Stimulated activated memory B cell treated with anti-CD40 and anti-IgM and Interleukin-4, amounts not matched to agents 10 μg/mL and 1 μg/mL and 100 μg/mL, for 72 hours (primary cell): ENCODE results near the gene SNRPB.
"Not testable (repeated sequence)": the region's sequence is repeated elsewhere in the genome, so short reads cannot be mapped to it uniquely, and the experiment has no call there.

Experiments used
- ATAC-seq: fragments of 150-1000 bp; cut with Tn5 transposase; 2 replicates; pipeline ENCODE4 v1.10.0; 2021
- H3K27ac Mint-ChIP-seq: one replicate; pipeline ENCODE4 v1.8.0; 2022; ENCODE audit warnings: mild to moderate bottlenecking, mixed read lengths
- H3K27me3 Mint-ChIP-seq: one replicate; pipeline ENCODE4 v1.8.0; 2022; ENCODE audit warnings: mixed read lengths
- H3K36me3 Mint-ChIP-seq: one replicate; pipeline ENCODE4 v1.8.0; 2022; ENCODE audit warnings: mixed read lengths
- H3K4me1 Mint-ChIP-seq: one replicate; pipeline ENCODE4 v1.8.0; 2022; ENCODE audit warnings: mixed read lengths
- H3K4me3 Mint-ChIP-seq: one replicate; pipeline ENCODE4 v1.8.0; 2022; ENCODE audit warnings: mild to moderate bottlenecking, moderate library complexity, mixed read lengths
- H3K9me3 Mint-ChIP-seq: one replicate; pipeline ENCODE4 v1.8.0; 2022; ENCODE audit warnings: mixed read lengths

SNRPB gene

GRCh38 chr20:2470423-2471193 lies at the start of gene SNRPB:
SNRPB (minus strand) TSS chr20:2470789; CDS start chr20:2470690, 99 bp downstream.
- H3K4me3 Mint-ChIP-seq: peak within 1 kb of the TSS; percentile 95
- peak within 1 kb of the TSS; percentile 98 for H3K27ac Mint-ChIP-seq
- no peaks in the 10 kb centered on the region for H3K27me3 Mint-ChIP-seq
- peaks cover 3% of the 10 kb centered on the region for H3K9me3 Mint-ChIP-seq
- peak; percentile 99 for ATAC-seq
- H3K4me1 Mint-ChIP-seq: peaks cover 45% of the 10 kb centered on the region
- peaks cover 43% of the 10 kb centered on the region for H3K36me3 Mint-ChIP-seq

- no peak overlapping the region for H3K27ac Mint-ChIP-seq
- H3K36me3 Mint-ChIP-seq: no peaks in the 10 kb centered on the region
- no peaks in the 10 kb centered on the region for H3K27me3 Mint-ChIP-seq
- no peak for ATAC-seq
- H3K4me1 Mint-ChIP-seq: peaks cover 15% of the 10 kb centered on the region
- H3K9me3 Mint-ChIP-seq: no peaks in the 10 kb centered on the region
- no peak overlapping the region for H3K4me3 Mint-ChIP-seq
Observed at GRCh38 chr20:2519115-2519809, 48.7 kb upstream of the SNRPB start.

GRCh38 chr20:2518558-2518957 lies 48.0 kb upstream of the SNRPB start:
- no peak for ATAC-seq
- no peaks in the 10 kb centered on the region for H3K27me3 Mint-ChIP-seq
- H3K4me3 Mint-ChIP-seq: no peak overlapping the region
- no peaks in the 10 kb centered on the region for H3K36me3 Mint-ChIP-seq
- H3K27ac Mint-ChIP-seq: no peak overlapping the region
- H3K4me1 Mint-ChIP-seq: peaks cover 11% of the 10 kb centered on the region
- H3K9me3 Mint-ChIP-seq: no peaks in the 10 kb centered on the region

DNA sequence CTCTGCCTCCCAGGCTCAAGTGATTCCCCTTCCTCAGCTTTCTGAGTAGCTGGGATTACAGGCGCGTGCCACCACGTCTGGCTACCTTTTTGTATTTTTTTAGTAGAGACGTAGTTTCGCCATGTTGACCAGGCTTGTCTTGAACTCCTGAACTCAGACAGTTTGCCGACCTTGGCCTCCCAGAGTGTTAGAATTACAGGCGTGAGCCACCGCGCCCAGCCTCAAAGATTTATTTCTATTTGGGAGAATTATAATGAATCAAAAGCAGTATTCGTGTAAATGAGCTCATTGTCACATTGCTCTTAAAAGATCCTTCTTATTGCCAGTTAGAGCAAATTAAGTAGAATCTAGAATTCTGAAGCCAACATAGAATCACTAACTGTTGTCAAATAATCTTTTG lies 47.5 kb upstream of the SNRPB start:
- Mint-ChIP-seq H3K27me3 (no peaks in the 10 kb centered on the region), H3K4me1 (peaks cover 11% of the 10 kb centered on the region), H3K4me3 (no peak overlapping the region), H3K27ac (no peak overlapping the region), H3K36me3 (no peaks in the 10 kb centered on the region), H3K9me3 (no peaks in the 10 kb centered on the region)
- ATAC-seq: no peak

GRCh38 chr20:2516399-2516798 lies 45.8 kb upstream of the SNRPB start:
- ATAC-seq: no peak
- Mint-ChIP-seq H3K4me3 (no peak overlapping the region), H3K27me3 (no peaks in the 10 kb centered on the region), H3K9me3 (no peaks in the 10 kb centered on the region), H3K36me3 (no peaks in the 10 kb centered on the region), H3K4me1 (peaks cover 8% of the 10 kb centered on the region), H3K27ac (no peak overlapping the region)

GRCh38 chr20:2515203-2515602 lies 44.6 kb upstream of the SNRPB start:
- no peaks in the 10 kb centered on the region for H3K36me3 Mint-ChIP-seq
- no peak overlapping the region for H3K27ac Mint-ChIP-seq
- H3K4me3 Mint-ChIP-seq: no peak overlapping the region

DNA sequence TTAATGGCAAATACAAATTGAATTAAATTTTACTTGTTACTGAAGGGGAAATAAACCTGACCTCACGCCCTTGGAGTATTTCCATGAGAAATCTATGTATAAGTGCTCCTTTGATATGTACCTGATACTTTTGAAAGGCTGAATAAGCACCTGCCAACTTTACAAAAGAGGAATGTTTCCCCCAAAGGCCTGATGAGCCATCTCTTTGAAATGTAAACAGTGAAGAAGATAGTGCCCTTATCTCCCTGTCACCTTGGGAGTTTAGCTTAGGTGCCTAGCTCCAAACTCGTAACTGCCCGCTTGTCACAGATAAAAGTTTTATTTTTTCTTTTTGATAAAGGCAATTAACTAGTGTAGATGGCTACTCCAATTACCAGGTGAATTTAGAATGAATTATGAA lies 39.2 kb upstream of the SNRPB start:
- Mint-ChIP-seq H3K9me3 (no peaks in the 10 kb centered on the region), H3K4me3 (no peak overlapping the region), H3K27ac (peak overlapping the region; percentile 96), H3K4me1 (peaks cover 20% of the 10 kb centered on the region), H3K36me3 (no peaks in the 10 kb centered on the region), H3K27me3 (no peaks in the 10 kb centered on the region)
- no peak for ATAC-seq

More at GRCh38 chr20:2515203-2515602, 44.6 kb upstream of the SNRPB start:
- no peak for ATAC-seq
- Mint-ChIP-seq H3K27me3 (no peaks in the 10 kb centered on the region), H3K4me1 (peaks cover 5% of the 10 kb centered on the region), H3K9me3 (no peaks in the 10 kb centered on the region)

DNA sequence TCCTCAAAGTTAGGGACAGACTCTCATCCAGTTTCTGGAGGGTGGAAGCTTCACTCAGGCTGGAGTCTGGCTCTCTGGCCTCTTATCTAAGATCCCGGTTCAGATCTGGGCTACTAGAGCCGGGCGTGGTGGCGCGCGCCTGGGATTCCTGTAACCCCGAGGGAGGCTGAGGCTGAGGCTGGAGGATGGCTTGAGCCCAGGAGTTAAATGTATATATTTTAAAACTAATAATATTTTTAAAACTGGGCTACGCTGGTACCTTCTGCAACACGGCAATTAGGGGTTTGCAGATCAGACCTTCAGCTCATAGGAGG lies 38.8 kb upstream of the SNRPB start:
- no peak for ATAC-seq
- H3K27me3 Mint-ChIP-seq: no peaks in the 10 kb centered on the region
- H3K9me3 Mint-ChIP-seq: no peaks in the 10 kb centered on the region
- H3K4me1 Mint-ChIP-seq: peaks cover 17% of the 10 kb centered on the region
- peak overlapping the region; percentile 99 for H3K4me3 Mint-ChIP-seq
- H3K27ac Mint-ChIP-seq: peak overlapping the region; percentile 96
- H3K36me3 Mint-ChIP-seq: no peaks in the 10 kb centered on the region

DNA sequence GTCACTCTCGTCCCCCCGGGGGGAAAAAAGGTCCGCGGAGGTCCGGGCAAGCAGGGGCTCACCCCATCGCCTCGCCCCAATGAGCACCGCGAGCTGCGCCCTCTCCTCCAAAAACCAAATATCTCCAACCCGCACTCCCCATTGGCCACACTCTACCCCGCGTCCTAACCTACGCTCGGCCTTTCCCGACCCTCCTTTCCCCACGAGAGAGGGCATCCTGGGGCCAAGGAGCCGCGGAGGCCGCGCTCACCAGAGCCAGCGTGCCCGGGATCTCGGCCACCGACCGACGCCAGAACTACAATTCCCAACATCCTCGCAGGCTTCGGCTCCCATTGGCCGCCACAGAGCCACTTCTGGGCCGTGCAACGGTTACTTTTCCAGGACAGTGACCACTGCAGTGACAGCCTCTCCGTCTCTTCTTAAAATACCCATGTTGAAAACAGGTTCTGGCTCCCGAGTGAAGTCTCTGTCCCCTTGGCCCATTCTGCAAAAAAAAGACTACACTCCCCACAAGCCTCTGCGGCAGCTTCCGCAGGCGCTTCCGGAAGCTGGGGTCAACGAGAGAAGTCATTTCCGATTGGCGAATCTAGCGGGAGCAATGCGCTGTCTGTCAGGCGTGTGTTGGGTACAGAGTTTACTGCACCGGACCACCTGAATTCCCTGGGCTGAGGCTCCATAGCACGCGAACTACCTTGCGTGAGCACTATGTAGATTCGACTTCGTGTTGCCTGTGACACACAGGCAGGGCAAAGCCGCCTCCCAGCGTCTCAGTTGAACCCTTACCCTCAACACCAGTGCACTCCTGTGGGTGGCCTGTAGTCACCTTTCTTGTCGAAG lies 38.3 kb upstream of the SNRPB start, which contains the start of gene ZNF343:
ZNF343 (minus strand) TSS at position 285 of the 837 bp plus-strand sequence. CDS start 15,020 bp downstream, outside the sequence.
- Mint-ChIP-seq H3K9me3 (no peaks in the 10 kb centered on the region), H3K36me3 (peaks cover 3% of the 10 kb centered on the region), H3K4me3 (peak within 1 kb of the TSS; percentile 99), H3K4me1 (peaks cover 18% of the 10 kb centered on the region), H3K27ac (peak within 1 kb of the TSS; percentile 96), H3K27me3 (no peaks in the 10 kb centered on the region)
- peak; percentile 98 for ATAC-seq

DNA sequence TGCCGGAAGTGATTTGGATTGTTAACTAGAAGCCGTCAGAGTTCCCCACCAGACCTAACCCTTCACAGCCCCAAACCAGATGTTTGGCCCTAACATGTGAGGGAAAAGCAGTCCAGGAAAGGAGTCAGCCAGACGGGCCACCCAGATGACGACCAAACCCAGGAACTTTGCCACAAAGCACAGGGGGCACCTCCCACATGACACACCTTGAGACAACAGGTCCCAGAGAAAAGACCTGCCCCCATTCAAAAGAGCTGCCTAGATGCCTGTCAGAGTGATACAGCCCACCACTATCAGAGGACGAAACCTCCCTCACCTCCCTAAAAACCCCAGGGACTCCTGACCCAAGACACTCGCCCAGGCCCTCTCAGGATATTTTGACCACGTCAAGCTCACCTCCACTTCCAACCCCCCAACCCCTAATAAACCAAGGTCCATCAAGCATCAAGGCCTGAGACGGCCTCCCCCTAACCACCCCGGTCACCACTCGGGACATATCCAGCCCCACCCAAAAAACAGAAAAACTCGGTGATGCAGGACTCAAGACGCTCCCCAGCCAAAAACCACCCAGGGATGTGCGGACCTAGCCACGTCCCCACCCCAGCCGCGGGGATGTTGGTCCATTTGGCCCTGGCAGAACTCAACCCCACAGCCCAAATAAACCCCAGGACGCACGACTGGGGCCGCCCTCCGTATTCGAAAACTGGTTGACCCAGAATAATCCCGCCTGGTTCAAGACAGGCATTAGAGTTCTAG lies 37.5 kb upstream of the SNRPB start:
- no peaks in the 10 kb centered on the region for H3K9me3 Mint-ChIP-seq
- peak overlapping the region; percentile 96 for H3K27ac Mint-ChIP-seq
- H3K36me3 Mint-ChIP-seq: peaks cover 6% of the 10 kb centered on the region
- peak overlapping the region; percentile 99 for H3K4me3 Mint-ChIP-seq
- no peaks in the 10 kb centered on the region for H3K27me3 Mint-ChIP-seq
- peak; percentile 56 for ATAC-seq
- peaks cover 26% of the 10 kb centered on the region for H3K4me1 Mint-ChIP-seq

DNA sequence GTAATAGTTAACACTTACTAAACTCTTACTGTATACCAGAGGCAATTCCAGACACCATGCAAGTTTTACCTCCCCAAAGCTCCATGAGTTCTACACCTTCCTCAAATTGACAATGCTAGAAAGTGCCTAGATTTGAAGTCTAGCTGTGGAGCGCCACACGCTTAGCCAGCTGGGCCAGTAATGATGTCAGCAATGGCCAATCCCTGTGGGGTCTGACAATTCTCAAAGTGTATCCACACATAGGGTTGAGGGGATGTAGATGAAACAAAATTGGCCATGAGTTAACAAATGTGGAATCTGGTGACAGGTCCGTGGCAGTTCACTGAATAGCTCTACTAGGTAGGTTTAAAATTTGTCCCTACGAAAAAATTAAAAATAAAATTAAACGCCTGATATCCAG lies 36.9 kb upstream of the SNRPB start:
- no peaks in the 10 kb centered on the region for H3K9me3 Mint-ChIP-seq
- H3K4me3 Mint-ChIP-seq: peak overlapping the region; percentile 99
- ATAC-seq: no peak
- peaks cover 30% of the 10 kb centered on the region for H3K4me1 Mint-ChIP-seq
- H3K27ac Mint-ChIP-seq: peak overlapping the region; percentile 96
- peaks cover 6% of the 10 kb centered on the region for H3K36me3 Mint-ChIP-seq
- H3K27me3 Mint-ChIP-seq: no peaks in the 10 kb centered on the region

DNA sequence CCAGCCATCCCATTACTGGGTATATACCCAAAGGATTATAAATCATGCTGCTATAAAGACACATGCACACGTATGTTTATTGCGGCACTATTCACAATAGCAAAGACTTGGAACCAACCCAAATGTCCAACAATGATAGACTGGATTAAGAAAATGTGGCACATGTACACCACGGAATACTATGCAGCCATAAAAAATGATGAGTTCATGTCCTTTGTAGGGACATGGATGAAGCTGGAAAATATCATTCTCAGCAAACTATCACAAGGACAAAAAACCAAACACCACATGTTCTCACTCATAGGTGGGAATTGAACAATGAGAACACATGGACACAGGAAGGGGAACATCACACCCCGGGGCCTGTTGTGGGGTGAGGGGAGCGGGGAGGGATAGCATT lies 35.8 kb upstream of the SNRPB start:
- H3K4me3 Mint-ChIP-seq, ATAC-seq, H3K27ac Mint-ChIP-seq, H3K27me3 Mint-ChIP-seq, H3K9me3 Mint-ChIP-seq: not testable (repeated sequence)
- Mint-ChIP-seq H3K4me1 (peaks cover 30% of the 10 kb centered on the region), H3K36me3 (peaks cover 12% of the 10 kb centered on the region)

GRCh38 chr20:2504803-2505202 lies 34.2 kb upstream of the SNRPB start:
- H3K9me3 Mint-ChIP-seq, H3K4me3 Mint-ChIP-seq: not testable (repeated sequence)

GRCh38 chr20:2502808-2503384 lies 32.3 kb upstream of the SNRPB start:
- H3K36me3 Mint-ChIP-seq: peaks cover 31% of the 10 kb centered on the region
- ATAC-seq, H3K27ac Mint-ChIP-seq, H3K9me3 Mint-ChIP-seq, H3K27me3 Mint-ChIP-seq, H3K4me3 Mint-ChIP-seq: not testable (repeated sequence)
- peaks cover 19% of the 10 kb centered on the region for H3K4me1 Mint-ChIP-seq

More at GRCh38 chr20:2504803-2505202, 34.2 kb upstream of the SNRPB start:
- not testable (repeated sequence) for ATAC-seq, H3K27me3 Mint-ChIP-seq, H3K27ac Mint-ChIP-seq
- H3K4me1 Mint-ChIP-seq: peaks cover 30% of the 10 kb centered on the region
- H3K36me3 Mint-ChIP-seq: peaks cover 24% of the 10 kb centered on the region
